Coronary artery (tissue), 2 donors: Measurements from ENCODE around the gene THY1.
"Not testable (repeated sequence)": the region's sequence is repeated elsewhere in the genome, so short reads cannot be mapped to it uniquely, and the experiment has no call there.

ENCODE experiments used
- DNase-seq: peaks from one replicate; pipeline ENCODE4 v3.0.0-alpha.2; 2017; ENCODE audit warnings: low spot score
- H3K27ac ChIP-seq, 2 donors: fragments of 200-600 bp; sonication (generic); one replicate each; pipeline ENCODE4 v1.5.1; 2016 to 2019
- H3K4me3 ChIP-seq: fragments of 200-600 bp; sonication (generic); 2 replicates; pipeline ENCODE4 v1.5.1; 2016; ENCODE audit warnings: mild to moderate bottlenecking, moderate library complexity
- TF ChIP-seq, protein P1 (sequence below): fragments of 200-600 bp; sonication (generic); IDR thresholded peaks from one replicate; pipeline ENCODE4 v1.5.1; 2019; ENCODE audit warnings: antibody characterized with exemption

The THY1 gene

GRCh38 chr11:119412072-119412471 is 10.9 kb downstream of the THY1 start:
- DNase-seq = no peak
- H3K27ac ChIP-seq = no peak overlapping the region
- no peak overlapping the region for H3K4me3 ChIP-seq
- TF ChIP-seq, protein P1, sequence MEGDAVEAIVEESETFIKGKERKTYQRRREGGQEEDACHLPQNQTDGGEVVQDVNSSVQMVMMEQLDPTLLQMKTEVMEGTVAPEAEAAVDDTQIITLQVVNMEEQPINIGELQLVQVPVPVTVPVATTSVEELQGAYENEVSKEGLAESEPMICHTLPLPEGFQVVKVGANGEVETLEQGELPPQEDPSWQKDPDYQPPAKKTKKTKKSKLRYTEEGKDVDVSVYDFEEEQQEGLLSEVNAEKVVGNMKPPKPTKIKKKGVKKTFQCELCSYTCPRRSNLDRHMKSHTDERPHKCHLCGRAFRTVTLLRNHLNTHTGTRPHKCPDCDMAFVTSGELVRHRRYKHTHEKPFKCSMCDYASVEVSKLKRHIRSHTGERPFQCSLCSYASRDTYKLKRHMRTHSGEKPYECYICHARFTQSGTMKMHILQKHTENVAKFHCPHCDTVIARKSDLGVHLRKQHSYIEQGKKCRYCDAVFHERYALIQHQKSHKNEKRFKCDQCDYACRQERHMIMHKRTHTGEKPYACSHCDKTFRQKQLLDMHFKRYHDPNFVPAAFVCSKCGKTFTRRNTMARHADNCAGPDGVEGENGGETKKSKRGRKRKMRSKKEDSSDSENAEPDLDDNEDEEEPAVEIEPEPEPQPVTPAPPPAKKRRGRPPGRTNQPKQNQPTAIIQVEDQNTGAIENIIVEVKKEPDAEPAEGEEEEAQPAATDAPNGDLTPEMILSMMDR = no peak

DNA sequence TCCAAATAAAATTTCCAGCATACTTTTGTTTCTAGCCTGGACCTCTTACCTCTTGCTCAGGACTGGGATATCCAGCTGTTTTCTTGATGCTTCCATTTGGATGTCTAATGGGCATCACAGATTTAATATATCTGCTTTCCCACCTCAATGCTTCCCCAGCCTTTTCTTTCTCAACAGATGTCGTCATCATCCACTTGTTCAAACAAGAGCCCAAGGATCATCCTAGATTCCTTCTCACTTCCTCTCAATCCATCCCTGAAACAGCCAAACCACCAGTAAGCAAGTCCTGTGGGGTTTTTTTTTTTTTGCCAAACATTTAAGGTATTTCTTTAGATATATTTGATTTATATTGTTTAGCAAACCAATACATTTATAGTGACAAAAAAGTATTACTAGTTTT is 12.5 kb downstream of the THY1 start:
- DNase-seq = no peak
- Histone ChIP-seq H3K4me3 (no peak overlapping the region), H3K27ac (no peak overlapping the region)
- TF ChIP-seq, protein P1 = no peak

- DNase-seq = no peak
- Histone ChIP-seq H3K27ac (no peak overlapping the region), H3K4me3 (no peak overlapping the region)
- TF ChIP-seq, protein P1 = no peak
Measured at GRCh38 chr11:119409731-119410130, 13.2 kb downstream of the THY1 start.

- no peak for DNase-seq
- TF ChIP-seq, protein P1 = no peak
- Histone ChIP-seq H3K4me3 (no peak overlapping the region), H3K27ac (no peak overlapping the region)
Measured at GRCh38 chr11:119406005-119406404, 17.0 kb downstream of the THY1 start.

DNA sequence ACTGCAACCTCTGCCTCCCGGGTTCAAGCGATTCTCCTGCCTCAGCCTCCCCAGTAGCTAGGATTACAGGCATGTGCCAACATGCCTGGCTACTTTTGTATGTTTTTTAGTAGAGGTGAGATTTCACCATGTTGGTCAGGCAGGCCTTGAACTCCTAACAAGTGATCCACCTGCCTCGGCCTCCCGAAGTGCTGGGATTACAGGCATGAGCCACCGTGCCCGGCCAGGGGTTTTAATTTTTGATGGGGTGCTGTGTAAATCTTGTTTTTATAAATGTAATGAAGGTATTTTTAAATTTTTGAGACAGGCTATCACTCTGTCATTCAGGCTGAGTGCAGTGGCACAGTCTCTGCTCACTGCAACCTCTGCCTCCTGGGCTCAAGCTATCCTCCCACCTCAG is 17.5 kb downstream of the THY1 start:
- DNase-seq, H3K27ac ChIP-seq, H3K4me3 ChIP-seq: not testable (repeated sequence)

- H3K27ac ChIP-seq = no peak overlapping the region
- H3K4me3 ChIP-seq = no peak overlapping the region
- no peak for DNase-seq
- TF ChIP-seq, protein P1 = no peak
Measured at GRCh38 chr11:119404872-119405271, 18.1 kb downstream of the THY1 start.

DNA sequence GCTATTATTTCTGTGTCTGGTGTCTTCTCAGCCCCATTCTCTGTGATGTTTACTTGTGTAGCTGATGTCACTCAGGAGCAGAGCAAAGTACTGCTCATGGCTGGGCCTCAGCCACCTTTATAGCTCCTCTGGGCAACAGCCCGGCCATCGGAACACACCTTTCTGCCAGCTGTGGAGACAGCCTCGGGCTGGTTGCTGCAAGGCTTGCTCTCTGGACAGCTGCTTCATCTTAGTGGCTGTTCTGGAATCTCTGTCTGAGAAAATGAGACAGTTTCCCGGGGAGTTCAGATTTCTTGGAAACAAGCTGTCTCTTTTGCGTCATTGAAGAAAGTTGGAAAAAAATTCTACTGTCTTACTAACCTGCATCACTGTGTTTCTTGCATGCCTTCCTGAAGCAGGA is 20.0 kb downstream of the THY1 start:
- TF ChIP-seq, protein P1 = no peak
- DNase-seq = no peak
- Histone ChIP-seq H3K27ac (no peak overlapping the region), H3K4me3 (no peak overlapping the region)

GRCh38 chr11:119402470-119402869 is 20.5 kb downstream of the THY1 start:
- DNase-seq = no peak
- H3K4me3 ChIP-seq = no peak overlapping the region
- H3K27ac ChIP-seq = no peak overlapping the region
- TF ChIP-seq, protein P1 = no peak
